ENCODE data around the gene MLF2.
A peak's percentile ranks its signal among the peaks of the same experiment; 100 is the strongest.
"Not testable (repeated sequence)": the region's sequence is repeated elsewhere in the genome, so short reads cannot be mapped to it uniquely, and the experiment has no call there.

The MLF2 gene

GRCh38 chr12:6764011-6764828 is 11.3 kb upstream of the MLF2 start:
- DNase-seq = peak; percentile 99

GRCh38 chr12:6763380-6763779 is 10.4 kb upstream of the MLF2 start:
- no peak for DNase-seq

- no peak for DNase-seq
Observed at GRCh38 chr12:6759741-6760140, 6.8 kb upstream of the MLF2 start.

- DNase-seq = peak; percentile 69
Observed at GRCh38 chr12:6758506-6759095, 5.7 kb upstream of the MLF2 start.

GRCh38 chr12:6757028-6757690 is 4.2 kb upstream of the MLF2 start:
- DNase-seq = no peak

- no peak for DNase-seq
Observed at GRCh38 chr12:6754411-6754810, 1.5 kb upstream of the MLF2 start.

- DNase-seq = no peak
Observed at GRCh38 chr12:6753772-6754356, 923 bp upstream of the MLF2 start.

- DNase-seq = peak; percentile 71
Observed at GRCh38 chr12:6752167-6752920, 597 bp downstream of the MLF2 start.

GRCh38 chr12:6751767-6752166 is 1.2 kb downstream of the MLF2 start:
- DNase-seq = no peak

- no peak for DNase-seq
Observed at GRCh38 chr12:6750506-6750905, 2.4 kb downstream of the MLF2 start.

GRCh38 chr12:6748761-6749160 is 4.2 kb downstream of the MLF2 start:
- DNase-seq = no peak

GRCh38 chr12:6747216-6747615 is 5.7 kb downstream of the MLF2 start:
- DNase-seq = no peak

- DNase-seq = no peak
Observed at GRCh38 chr12:6745741-6746525, 7.0 kb downstream of the MLF2 start.

- DNase-seq = not testable (repeated sequence)
Observed at GRCh38 chr12:6743300-6743699, 9.6 kb downstream of the MLF2 start.

GRCh38 chr12:6742834-6743233 is 10.1 kb downstream of the MLF2 start:
- no peak for DNase-seq

GRCh38 chr12:6742080-6742479 is 10.9 kb downstream of the MLF2 start:
- not testable (repeated sequence) for DNase-seq

- no peak for DNase-seq
Observed at GRCh38 chr12:6736754-6737153, 16.2 kb downstream of the MLF2 start.

GRCh38 chr12:6735448-6736191 is 17.3 kb downstream of the MLF2 start:
- DNase-seq = peak; percentile 74

GRCh38 chr12:6734506-6735387 is 18.2 kb downstream of the MLF2 start:
- DNase-seq = no peak

- DNase-seq = no peak
Observed at GRCh38 chr12:6730169-6730568, 22.8 kb downstream of the MLF2 start.

All from eye (tissue), 1 donor.